ENCODE data around the gene SPDYE6. TPM values are rescaled to one million over a fixed set of nuclear protein-coding genes. Genes with fewer than 3 reads are reported as not detected.
"Not testable (repeated sequence)": the region's sequence is repeated elsewhere in the genome, so short reads cannot be mapped to it uniquely, and the experiment has no call there.

SPDYE6 gene, protein sequence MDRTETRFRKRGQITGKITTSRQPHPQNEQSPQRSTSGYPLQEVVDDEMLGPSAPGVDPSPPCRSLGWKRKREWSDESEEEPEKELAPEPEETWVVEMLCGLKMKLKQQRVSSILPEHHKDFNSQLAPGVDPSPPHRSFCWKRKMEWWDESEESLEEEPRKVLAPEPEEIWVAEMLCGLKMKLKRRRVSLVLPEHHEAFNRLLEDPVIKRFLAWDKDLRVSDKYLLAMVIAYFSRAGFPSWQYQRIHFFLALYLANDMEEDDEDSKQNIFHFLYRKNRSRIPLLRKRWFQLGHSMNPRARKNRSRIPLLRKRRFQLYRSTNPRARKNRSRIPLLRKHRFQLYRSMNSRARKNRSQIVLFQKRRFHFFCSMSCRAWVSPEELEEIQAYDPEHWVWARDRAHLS
- not detected for total RNA-seq

- DNase-seq (ENCODE audit: low spot score); H3K9me3 ChIP-seq; ATAC-seq (ENCODE audit: insufficient number of reproducible peaks, low FRiP score, low read depth); H3K36me3 ChIP-seq; H3K4me3 ChIP-seq; H3K4me1 ChIP-seq (ENCODE audit: control insufficient read depth in 1 of 2, low read depth in 2 of 2); H3K27me3 ChIP-seq (replicated peaks; ENCODE audit: insufficient read depth); H3K27ac ChIP-seq: not testable (repeated sequence)
These were observed at the start of gene SPDYE6 for GRCh38 chr7:102356344-102356743. TSS of gene SPDYE6 (minus strand) at chr7:102356444. CDS start at chr7:102356023, 421 bp downstream.

- not testable (repeated sequence) for DNase-seq (ENCODE audit: low spot score); H3K27me3 ChIP-seq (replicated peaks; ENCODE audit: insufficient read depth); ATAC-seq (ENCODE audit: insufficient number of reproducible peaks, low FRiP score, low read depth); H3K9me3 ChIP-seq; H3K4me3 ChIP-seq; H3K4me1 ChIP-seq (ENCODE audit: control insufficient read depth in 1 of 2, low read depth in 2 of 2); H3K27ac ChIP-seq
- H3K36me3 ChIP-seq: peaks cover 48% of the 10 kb centered on the region
These were observed 48.6 kb upstream of the SPDYE6 start for GRCh38 chr7:102404862-102405188.

DNA sequence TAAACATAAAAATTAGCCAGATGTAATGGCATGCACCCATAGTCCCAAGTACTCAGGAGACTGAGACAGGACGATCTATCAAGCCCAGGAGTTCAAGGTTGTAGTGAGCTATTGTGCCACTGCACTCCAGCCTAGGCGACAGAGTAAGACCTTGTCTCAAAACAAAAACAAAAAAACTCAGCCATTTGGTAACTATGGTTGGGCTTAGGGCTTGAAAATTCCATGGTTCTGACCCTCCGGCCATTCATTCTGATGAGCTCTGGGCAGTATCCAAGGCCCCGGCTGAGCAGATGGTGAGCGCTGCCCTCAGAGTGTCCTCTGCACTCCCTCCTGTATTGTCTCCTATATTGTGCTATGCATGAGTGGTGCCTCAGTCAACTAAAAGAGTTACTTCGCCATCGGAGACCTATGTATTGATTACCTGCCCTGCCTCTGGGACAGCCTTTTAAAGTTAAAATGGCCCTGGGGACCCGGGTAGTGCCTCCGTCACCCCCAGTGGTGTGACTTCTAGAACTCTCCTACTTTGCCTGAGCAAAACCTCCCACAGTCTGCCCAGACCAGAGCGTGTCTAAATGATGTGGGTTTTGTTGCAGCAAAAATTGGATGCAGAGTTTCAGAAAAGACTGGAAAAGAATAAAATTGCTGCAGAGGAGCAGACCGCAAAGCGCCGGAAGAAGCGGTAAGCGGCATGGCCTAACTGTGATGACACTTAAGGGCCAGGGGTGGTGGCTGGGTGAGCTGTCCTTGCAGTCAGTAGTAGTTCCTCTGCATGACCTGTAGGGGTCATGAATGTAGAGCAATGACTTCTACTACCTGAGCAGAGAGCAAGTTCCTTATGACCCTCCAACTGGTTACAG, 48.0 kb upstream of the SPDYE6 start:
- ATAC-seq (ENCODE audit: insufficient number of reproducible peaks, low FRiP score, low read depth) (no peak), DNase-seq (ENCODE audit: low spot score) (no peak)
- Histone ChIP-seq H3K4me3 (no peak overlapping the region), H3K36me3 (peaks cover 50% of the 10 kb centered on the region), H3K9me3 (no peaks in the 10 kb centered on the region), H3K4me1 (ENCODE audit: control insufficient read depth in 1 of 2, low read depth in 2 of 2) (no peaks in the 10 kb centered on the region), H3K27me3 (replicated peaks; ENCODE audit: insufficient read depth) (no peaks in the 10 kb centered on the region), H3K27ac (no peak overlapping the region)
- TF ChIP-seq, protein P1, sequence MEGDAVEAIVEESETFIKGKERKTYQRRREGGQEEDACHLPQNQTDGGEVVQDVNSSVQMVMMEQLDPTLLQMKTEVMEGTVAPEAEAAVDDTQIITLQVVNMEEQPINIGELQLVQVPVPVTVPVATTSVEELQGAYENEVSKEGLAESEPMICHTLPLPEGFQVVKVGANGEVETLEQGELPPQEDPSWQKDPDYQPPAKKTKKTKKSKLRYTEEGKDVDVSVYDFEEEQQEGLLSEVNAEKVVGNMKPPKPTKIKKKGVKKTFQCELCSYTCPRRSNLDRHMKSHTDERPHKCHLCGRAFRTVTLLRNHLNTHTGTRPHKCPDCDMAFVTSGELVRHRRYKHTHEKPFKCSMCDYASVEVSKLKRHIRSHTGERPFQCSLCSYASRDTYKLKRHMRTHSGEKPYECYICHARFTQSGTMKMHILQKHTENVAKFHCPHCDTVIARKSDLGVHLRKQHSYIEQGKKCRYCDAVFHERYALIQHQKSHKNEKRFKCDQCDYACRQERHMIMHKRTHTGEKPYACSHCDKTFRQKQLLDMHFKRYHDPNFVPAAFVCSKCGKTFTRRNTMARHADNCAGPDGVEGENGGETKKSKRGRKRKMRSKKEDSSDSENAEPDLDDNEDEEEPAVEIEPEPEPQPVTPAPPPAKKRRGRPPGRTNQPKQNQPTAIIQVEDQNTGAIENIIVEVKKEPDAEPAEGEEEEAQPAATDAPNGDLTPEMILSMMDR (IDR thresholded peaks at IDR 0.05): peak; percentile 52

DNA sequence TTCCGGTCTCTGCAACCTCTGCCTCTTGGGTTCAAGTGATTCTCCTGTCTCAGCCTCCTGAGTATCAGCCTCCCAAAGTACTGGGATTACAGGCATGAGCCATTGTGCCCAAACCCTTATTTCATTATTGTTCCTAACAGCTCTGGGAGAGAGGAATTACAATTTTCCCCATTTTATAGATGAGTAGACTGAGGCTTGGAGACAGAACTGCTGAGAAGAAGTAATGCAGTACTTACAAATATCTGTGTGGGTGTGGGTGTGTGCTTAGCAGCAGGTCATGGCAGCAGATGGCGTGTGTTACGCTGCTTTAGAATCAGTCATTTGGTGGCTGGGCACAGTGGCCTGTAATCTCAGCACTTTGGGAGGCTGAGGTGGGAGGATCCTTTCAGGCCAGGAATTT, 47.3 kb upstream of the SPDYE6 start:
- Histone ChIP-seq H3K4me1 (ENCODE audit: control insufficient read depth in 1 of 2, low read depth in 2 of 2) (no peaks in the 10 kb centered on the region), H3K4me3 (no peak overlapping the region), H3K27ac (no peak overlapping the region), H3K9me3 (no peaks in the 10 kb centered on the region), H3K36me3 (peaks cover 48% of the 10 kb centered on the region), H3K27me3 (replicated peaks; ENCODE audit: insufficient read depth) (no peaks in the 10 kb centered on the region)
- ATAC-seq (ENCODE audit: insufficient number of reproducible peaks, low FRiP score, low read depth) (no peak), DNase-seq (ENCODE audit: low spot score) (no peak)
- TF ChIP-seq, protein P1 (IDR thresholded peaks at IDR 0.05): no peak

DNA sequence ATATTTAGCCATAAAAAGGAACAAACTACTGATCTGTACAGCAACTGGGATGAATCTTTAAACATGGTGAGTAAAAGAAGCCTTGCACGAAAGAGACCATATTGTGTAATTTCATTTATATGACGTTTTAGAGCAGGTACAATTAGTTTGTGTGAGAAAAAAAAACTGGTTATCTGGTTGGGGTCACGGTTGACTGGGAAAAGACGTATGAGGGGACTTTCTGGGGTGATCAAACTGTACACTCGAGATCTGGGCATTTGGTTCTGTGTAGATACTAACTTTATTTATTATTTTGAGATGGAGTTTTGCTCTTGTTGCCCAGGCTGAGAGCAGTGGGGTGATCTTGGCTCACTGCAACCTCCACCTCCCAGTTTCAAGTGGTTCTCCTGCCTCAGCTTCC, 44.1 kb upstream of the SPDYE6 start:
- H3K4me3 ChIP-seq: no peak overlapping the region
- H3K9me3 ChIP-seq: no peaks in the 10 kb centered on the region
- ATAC-seq (ENCODE audit: insufficient number of reproducible peaks, low FRiP score, low read depth) (no peak), DNase-seq (ENCODE audit: low spot score) (no peak)
- no peaks in the 10 kb centered on the region for H3K27me3 ChIP-seq (replicated peaks; ENCODE audit: insufficient read depth)
- H3K36me3 ChIP-seq: peaks cover 28% of the 10 kb centered on the region
- no peak overlapping the region for H3K27ac ChIP-seq
- peaks cover 8% of the 10 kb centered on the region in 2 donors for H3K4me1 ChIP-seq (ENCODE audit: control insufficient read depth in 1 of 2, low read depth in 2 of 2)
- TF ChIP-seq, protein P1 (IDR thresholded peaks at IDR 0.05): no peak

DNA sequence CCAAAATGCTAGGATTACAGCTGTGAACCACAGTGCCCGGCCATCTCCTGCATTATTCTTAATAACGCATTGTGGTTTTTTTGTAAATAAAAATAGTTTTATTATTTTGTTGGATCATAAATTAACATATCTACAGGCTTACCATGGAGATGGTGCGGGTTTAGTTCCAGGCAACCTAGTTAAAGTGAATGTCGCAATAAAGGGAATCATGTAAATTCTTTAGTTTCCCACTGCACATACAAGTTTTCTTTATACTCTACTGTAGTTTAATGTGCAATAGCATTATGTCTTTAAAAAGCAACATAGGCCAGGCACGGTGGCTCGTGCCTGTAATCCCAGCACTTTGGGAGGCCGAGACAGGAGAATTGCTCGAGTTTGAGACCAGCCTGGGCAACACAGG, 42.3 kb upstream of the SPDYE6 start:
- DNase-seq (ENCODE audit: low spot score): no peak
- no peaks in the 10 kb centered on the region for H3K27me3 ChIP-seq (replicated peaks; ENCODE audit: insufficient read depth)
- TF ChIP-seq, protein P1 (IDR thresholded peaks at IDR 0.05): no peak
- H3K4me3 ChIP-seq: no peak overlapping the region
- H3K36me3 ChIP-seq: peaks cover 28% of the 10 kb centered on the region
- no peak overlapping the region for H3K27ac ChIP-seq
- ATAC-seq (ENCODE audit: insufficient number of reproducible peaks, low FRiP score, low read depth): no peak
- H3K4me1 ChIP-seq (ENCODE audit: control insufficient read depth in 1 of 2, low read depth in 2 of 2): peaks cover 8% of the 10 kb centered on the region in 2 donors
- no peaks in the 10 kb centered on the region for H3K9me3 ChIP-seq
